Measurements from ENCODE around the gene SIM1.

The SIM1 gene

DNA sequence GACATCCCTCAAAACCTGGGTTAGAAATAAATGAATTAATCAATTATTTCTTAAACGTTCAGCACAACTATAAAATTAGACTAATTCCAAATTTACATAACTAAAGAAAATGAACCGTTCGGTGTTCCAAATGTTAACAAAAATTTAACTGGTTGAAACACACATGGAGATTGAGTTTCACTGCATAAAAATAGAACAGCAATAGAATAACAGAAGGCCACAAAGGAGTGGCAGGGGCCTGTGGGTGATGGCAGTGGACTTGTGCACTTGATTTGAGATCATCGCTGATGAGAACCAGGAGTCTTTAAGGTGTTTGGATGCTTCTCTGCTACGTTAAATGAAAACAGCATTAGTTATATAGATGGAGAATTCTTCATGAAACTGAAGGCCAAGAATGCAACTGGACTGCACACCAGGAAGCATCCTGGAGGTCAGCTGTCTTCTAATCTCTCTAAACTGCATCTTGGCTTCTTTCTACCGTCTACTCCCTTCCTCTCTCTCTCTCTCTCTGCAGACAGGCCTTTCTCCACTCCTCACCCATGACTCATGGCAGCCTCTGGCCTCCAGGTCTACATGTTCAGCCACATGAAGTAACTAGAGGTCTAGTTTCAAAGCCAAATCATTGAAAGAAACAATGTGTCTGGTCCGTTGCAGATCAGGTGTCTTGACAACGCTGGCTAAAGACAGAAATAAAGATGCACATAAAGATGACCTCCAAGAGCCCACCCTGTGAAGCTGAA, 111.3 kb downstream of the SIM1 start:
- DNase-seq (ENCODE audit: low read depth) = no peak

DNA sequence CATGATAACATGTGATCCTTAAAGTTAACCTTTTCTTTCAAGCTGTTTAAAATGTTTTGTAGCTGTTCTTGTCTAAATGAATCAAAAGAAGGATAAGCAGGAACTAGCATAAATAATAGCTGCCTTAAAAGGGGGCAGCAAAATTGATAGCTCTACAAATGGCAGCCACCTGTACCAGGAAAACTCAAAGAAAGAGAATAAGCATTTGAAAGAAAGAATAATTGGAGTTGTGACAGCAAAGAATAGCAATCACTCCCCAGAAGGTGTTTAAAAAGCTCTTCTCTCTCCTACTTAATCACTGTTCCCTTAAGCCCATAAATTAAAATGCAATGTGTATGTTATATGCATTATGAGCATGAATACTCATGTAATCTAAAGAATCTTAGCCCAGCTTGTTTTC, 114.6 kb downstream of the SIM1 start:
- no peak for DNase-seq (ENCODE audit: low read depth)

DNA sequence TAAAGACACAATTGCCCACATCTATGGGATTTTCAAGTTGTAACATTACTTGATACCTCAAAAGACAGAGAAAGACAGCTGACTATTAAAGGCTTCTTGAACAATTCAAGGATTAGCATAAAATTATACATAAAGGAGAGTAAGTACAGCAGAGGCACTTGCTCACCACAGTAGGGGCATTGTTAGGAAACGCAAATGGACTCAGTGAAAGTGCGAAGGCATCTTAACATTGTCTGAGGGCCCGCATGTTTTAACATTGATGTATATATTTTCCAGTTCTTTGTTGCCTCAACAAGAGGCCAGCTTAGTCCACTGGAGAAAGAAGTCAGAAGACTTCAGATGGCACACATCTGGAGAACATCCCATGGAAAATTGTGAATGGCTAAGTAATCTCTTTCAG, 115.4 kb downstream of the SIM1 start:
- DNase-seq (ENCODE audit: low read depth) = no peak

- no peak for DNase-seq (ENCODE audit: low read depth)
Observed at GRCh38 chr6:100347901-100348550, 116.7 kb downstream of the SIM1 start.

DNA sequence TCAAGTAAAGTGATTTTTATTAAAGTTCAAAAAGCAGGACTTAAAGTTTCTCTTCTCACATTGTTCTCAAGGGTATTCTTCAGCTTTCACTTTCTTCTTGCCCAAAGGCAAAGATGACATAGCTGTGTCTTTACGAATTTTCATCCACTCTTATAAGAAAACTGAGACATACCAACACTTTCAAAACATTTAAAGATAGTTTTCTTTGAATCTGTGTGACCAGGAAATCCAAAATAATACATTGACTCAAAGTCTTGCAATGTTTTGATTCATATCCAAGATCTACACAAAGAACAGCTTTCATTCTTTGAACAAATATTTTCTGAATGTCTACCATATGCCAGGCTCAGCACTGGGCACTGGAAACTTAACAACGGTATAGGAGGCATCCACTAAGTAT, 117.9 kb downstream of the SIM1 start:
- DNase-seq (ENCODE audit: low read depth) = no peak

- no peak for DNase-seq (ENCODE audit: low read depth)
Observed at GRCh38 chr6:100346203-100346602, 118.5 kb downstream of the SIM1 start.

- no peak for DNase-seq (ENCODE audit: low read depth)
Observed at GRCh38 chr6:100344761-100345160, 120.0 kb downstream of the SIM1 start.

- no peak for DNase-seq (ENCODE audit: low read depth)
Observed at GRCh38 chr6:100344321-100344720, 120.4 kb downstream of the SIM1 start.

DNA sequence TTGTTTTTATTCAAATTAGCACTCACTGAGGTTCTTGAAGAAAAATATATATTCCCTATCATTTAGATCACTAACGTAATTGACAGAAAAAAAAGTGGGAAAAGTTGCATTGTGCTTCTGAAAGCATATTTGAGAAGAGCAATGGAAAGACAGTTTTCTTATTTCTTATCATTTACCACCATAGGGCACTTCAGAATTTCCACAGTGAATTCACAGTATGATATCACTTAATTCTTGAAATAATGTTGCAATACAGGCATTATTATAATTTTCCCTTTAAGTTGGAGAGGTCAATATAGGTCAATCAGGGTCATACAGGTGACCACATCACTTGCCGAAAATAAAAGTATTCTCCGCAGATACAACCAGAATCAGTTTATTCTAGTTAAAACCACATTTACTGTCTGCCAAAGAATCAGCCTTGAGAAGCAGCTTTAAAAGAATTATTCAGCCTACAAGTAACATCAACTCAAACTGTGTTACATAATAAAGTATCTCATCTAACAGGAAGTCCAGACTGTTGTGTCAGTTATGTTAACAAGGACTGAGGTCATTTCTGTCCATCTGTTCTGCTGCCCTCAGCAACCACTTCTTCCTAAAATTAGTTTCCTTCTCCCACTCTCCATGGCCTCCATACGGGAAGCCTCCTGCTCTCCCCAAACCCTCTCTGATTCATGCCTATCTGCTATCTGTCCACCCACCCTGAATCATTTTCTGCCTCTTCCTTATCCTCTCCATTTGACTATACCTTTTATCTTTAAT, 121.2 kb downstream of the SIM1 start:
- no peak for DNase-seq (ENCODE audit: low read depth)

DNA sequence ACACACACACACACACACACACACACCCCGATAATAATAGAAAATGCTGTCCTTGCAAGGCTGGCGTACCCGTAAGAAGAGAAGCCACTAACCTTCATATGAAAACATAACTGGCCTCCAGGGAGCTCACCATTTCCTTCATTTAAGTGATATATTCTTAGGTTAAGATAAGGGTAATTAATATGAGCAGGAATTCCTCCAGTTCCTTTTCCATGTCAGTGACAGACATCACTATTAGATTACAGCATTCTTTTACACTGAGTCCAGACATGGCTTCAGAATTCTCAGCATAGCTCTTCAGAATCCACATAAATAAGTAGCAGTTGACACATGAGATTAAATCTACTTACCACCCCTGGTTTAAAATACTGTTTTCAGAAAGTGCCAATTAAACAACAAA, 121.9 kb downstream of the SIM1 start:
- no peak for DNase-seq (ENCODE audit: low read depth)

GRCh38 chr6:100339574-100340255, 125.0 kb downstream of the SIM1 start:
- no peak for DNase-seq (ENCODE audit: low read depth)

DNA sequence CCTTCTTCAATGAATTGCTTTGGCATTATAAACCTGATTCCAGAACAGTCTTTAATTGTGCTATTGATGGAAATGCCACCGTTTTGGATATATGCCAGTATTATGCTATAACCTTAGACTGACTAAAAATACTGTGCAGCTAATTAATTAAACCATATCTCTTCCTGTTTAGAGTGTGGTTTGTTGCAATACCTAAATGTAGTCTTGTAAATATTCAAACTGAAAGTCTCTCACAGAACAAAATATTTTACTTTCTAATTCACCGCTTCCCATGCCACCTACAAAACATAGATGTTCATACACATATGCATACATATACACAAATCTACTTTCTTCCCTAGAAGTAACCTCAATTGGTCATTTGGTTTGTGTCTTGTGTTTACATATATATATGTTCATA, 126.6 kb downstream of the SIM1 start:
- no peak for DNase-seq (ENCODE audit: low read depth)

- DNase-seq (ENCODE audit: low read depth) = no peak
Observed at GRCh38 chr6:100336876-100337275, 127.8 kb downstream of the SIM1 start.

DNA sequence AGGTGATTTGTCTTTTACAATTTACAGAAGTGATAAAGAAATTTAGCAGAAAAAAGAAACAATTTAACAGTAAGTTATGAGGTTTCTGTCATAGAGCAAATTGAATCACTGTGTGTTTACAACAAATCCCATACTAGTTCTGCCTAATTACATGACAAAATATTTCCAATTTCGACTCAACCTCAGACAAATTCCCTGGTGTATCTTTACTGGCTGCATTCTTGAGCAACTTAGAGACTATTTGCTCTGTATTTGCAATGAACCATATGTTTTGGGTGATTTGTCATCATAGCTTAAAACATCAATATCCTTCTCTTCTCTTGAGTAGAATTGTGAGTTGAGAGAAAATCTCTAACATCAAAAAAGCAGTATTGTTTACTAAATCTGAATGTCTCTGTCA, 128.7 kb downstream of the SIM1 start:
- DNase-seq (ENCODE audit: low read depth) = no peak
